Stimulated activated naive CD8-positive, alpha-beta T cell treated with anti-CD3 and anti-CD28 coated beads, Interleukin-15, Interleukin-2, amounts not matched to agents 100 ng/mL and 50 ng/mL, for 24 hours (primary cell): ENCODE measurements around the gene ISOC1.

Source experiments
- H3K27ac Mint-ChIP-seq: one replicate; pipeline ENCODE4 v1.8.0; 2021; ENCODE audit warnings: mild to moderate bottlenecking, mixed read lengths
- H3K27me3 Mint-ChIP-seq: one replicate; pipeline ENCODE4 v1.8.0; 2021; ENCODE audit warnings: mixed read lengths
- H3K36me3 Mint-ChIP-seq: one replicate; pipeline ENCODE4 v1.8.0; 2021; ENCODE audit warnings: low read depth, mixed read lengths
- H3K4me1 Mint-ChIP-seq: one replicate; pipeline ENCODE4 v1.8.0; 2021; ENCODE audit warnings: low read depth, mixed read lengths
- H3K4me3 Mint-ChIP-seq: one replicate; pipeline ENCODE4 v1.8.0; 2021; ENCODE audit warnings: mild to moderate bottlenecking, mixed read lengths
- H3K9me3 Mint-ChIP-seq: one replicate; pipeline ENCODE4 v1.8.0; 2021; ENCODE audit warnings: mixed read lengths

Gene ISOC1

DNA sequence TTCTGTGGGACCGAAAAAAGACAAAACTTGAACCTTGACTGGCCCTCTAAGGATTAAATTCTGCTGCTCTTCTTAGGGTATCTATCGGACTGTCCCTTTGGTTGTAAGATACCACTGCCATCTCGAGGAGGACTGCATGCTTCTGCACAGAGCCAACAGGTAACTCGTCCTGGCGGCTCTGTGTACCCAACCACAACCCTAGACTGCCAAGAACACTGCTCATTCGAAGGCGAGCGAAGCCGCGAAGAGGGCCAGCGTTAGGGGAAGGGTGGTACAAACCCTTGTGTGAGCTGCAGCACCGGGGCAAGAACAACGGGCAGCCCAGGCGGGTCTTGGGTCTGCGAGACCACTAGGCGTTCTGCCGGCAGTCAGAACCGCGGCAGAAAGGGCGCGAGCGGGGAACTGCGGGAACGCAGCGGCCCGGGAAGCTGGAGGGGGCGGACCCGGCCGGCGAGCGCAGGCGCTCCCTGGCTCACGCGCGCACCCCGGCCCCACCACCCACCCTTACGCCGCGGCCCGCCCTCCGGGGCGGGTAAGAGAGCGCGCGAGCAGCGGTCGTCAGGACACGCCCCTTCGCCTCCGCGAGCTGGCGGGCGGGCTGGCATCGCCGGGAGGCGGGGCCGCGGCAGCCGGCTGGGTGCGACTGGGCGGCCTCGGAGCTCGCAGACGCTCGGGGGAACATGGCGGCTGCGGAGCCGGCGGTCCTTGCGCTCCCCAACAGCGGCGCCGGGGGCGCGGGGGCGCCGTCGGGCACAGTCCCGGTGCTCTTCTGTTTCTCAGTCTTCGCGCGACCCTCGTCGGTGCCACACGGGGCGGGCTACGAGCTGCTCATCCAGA, at the start of gene ISOC1:
TSS of gene ISOC1 (plus strand) at position 663 of the 837 bp plus-strand sequence. CDS start at position 681, 18 bp downstream.
- Mint-ChIP-seq H3K4me3 (peak within 1 kb of the TSS; percentile 88), H3K4me1 (peaks cover 34% of the 10 kb centered on the region), H3K27me3 (peaks cover 17% of the 10 kb centered on the region), H3K9me3 (no peaks in the 10 kb centered on the region), H3K36me3 (no peaks in the 10 kb centered on the region), H3K27ac (peak within 1 kb of the TSS; percentile 82)

DNA sequence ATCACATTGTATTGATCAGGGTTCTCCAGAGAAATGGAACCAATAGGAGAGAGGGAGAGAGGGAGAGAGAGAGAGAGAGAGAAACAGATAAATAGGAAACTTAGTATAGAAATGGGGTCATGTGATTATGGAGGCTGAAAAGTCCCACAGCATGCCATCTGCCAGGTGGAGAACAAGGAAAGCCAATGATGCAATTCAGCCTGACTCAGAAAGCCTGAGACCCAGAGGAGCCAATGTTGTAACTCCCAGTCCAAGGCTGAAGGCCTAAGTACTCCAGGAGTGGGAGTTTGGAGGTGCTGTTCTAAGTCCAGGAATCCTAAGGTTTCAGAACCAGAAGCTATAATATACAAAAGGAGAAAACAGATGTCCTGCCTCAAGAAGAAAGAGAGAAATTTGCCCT, 48.4 kb upstream of the ISOC1 start:
- peaks cover 27% of the 10 kb centered on the region for H3K9me3 Mint-ChIP-seq

DNA sequence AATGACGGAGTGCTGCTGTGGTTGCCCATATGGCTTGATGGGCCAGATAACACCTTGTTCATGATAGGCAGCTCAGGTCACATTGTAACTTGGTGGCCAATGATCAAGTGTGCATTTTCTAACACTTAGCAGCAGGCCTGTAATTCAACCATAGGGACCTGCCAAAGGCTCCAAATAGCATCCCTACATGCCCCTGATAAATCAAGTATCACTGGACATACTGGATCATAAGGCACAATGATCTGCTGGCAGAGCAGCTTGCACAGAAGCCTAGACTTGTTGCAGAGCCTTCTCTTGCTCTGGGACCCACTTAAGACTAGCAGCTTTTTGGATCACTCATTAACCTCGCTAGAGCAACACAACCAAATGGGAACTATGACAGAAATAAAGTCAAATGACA, 46.0 kb upstream of the ISOC1 start:
- H3K4me1 Mint-ChIP-seq = no peaks in the 10 kb centered on the region
- H3K4me3 Mint-ChIP-seq = no peak overlapping the region
- H3K9me3 Mint-ChIP-seq = peaks cover 23% of the 10 kb centered on the region

More for the DNA sequence above, 48.4 kb upstream of the ISOC1 start:
- H3K4me3 Mint-ChIP-seq = no peak overlapping the region
- H3K27ac Mint-ChIP-seq = no peak overlapping the region
- no peaks in the 10 kb centered on the region for H3K36me3 Mint-ChIP-seq
- H3K4me1 Mint-ChIP-seq = no peaks in the 10 kb centered on the region
- H3K27me3 Mint-ChIP-seq = no peaks in the 10 kb centered on the region

DNA sequence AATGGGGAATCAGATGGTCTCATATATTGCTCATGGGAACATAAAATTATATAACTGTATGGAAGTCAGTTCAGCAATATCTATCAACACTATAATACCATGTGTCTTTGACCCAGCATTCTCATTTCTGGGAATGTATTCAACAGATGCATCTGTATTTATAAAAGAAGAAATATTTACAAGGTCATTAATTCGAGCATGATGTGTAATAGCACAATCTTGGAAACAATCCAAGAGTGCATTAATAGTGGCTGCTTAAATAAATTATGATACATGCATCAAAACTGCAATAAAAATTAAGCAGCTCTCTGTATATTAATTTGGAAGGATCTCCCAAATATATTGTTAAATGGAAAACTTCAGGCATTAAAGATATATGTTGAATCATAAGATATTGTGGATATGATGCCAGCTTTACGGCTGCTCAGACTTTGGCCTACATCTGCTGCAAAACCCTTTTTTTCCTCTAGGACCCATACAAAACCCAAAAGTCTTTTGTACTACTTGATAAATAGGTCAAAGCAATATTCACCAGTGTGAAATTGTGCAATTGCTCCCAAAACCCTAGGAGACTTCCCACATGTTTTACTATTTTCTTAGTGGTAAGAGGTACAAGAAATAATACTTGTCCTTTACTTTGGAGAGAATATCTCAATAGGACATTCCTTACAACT, 45.3 kb upstream of the ISOC1 start:
- H3K4me3 Mint-ChIP-seq = no peak overlapping the region
- no peaks in the 10 kb centered on the region for H3K36me3 Mint-ChIP-seq
- H3K4me1 Mint-ChIP-seq = no peaks in the 10 kb centered on the region
- peaks cover 19% of the 10 kb centered on the region for H3K9me3 Mint-ChIP-seq
- H3K27me3 Mint-ChIP-seq = no peaks in the 10 kb centered on the region
- no peak overlapping the region for H3K27ac Mint-ChIP-seq

More for the DNA sequence above, 46.0 kb upstream of the ISOC1 start:
- H3K36me3 Mint-ChIP-seq = no peaks in the 10 kb centered on the region
- no peaks in the 10 kb centered on the region for H3K27me3 Mint-ChIP-seq
- H3K27ac Mint-ChIP-seq = no peak overlapping the region

DNA sequence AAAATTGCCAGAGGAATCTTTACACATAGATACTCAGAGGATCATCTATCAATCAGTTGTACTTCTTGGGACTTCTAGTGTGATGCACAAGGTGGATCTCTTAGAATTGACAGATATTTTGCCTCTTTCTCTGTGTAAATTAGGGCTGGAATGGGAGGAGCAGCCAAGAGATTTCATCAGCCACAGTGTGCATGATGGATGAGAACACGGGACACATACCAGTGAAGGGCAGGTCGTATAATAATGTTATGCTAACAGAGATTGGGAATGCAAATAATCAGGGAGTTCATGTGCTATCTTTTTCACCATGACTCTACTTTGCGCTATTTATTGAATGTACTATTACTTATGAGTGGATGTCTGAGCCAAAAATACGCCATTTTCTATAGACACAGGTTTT, 43.3 kb upstream of the ISOC1 start:
- Mint-ChIP-seq H3K4me1 (no peaks in the 10 kb centered on the region), H3K9me3 (no peaks in the 10 kb centered on the region), H3K36me3 (no peaks in the 10 kb centered on the region), H3K27me3 (peaks cover 9% of the 10 kb centered on the region), H3K4me3 (no peak overlapping the region), H3K27ac (no peak overlapping the region)

DNA sequence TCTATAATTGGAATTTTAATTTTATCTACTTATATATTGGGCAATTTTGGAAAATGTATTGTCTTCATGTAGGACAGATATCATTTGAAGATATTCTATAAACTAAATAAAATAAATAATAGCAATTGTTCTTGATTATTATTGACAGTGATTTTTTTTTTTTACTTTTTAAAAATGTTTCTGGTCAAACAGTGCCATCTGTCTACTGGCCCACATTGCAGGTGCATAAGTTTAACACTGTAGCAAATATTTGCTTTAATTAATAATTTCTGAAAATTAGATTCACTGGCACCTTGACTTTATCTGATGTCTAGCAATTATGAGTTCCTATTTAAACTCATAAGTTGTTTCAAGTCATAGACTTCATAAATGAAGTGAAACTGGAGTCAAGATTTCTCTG, 41.1 kb upstream of the ISOC1 start:
- H3K4me1 Mint-ChIP-seq = no peaks in the 10 kb centered on the region
- H3K36me3 Mint-ChIP-seq = no peaks in the 10 kb centered on the region
- no peaks in the 10 kb centered on the region for H3K9me3 Mint-ChIP-seq
- no peak overlapping the region for H3K27ac Mint-ChIP-seq
- H3K4me3 Mint-ChIP-seq = no peak overlapping the region
- peaks cover 9% of the 10 kb centered on the region for H3K27me3 Mint-ChIP-seq

DNA sequence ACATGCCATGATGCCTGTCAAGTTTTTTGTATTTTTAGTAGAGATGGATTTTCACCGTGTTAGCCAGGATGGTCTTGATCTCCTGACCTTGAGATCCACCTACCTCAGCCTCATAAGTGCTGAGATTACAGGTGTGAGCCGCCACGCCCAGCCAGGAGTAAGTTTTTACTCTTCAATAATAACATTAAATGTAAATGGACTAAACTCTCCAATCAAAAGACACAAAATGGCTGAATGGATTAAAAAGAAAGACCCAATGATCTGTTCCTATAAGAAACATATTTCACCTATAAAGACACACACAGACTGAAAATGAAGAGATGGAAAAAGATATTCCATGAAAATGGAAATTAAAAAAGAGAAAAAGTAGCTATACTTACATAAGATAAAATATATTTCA, 37.2 kb upstream of the ISOC1 start:
- no peaks in the 10 kb centered on the region for H3K4me1 Mint-ChIP-seq
- peaks cover 11% of the 10 kb centered on the region for H3K27me3 Mint-ChIP-seq

DNA sequence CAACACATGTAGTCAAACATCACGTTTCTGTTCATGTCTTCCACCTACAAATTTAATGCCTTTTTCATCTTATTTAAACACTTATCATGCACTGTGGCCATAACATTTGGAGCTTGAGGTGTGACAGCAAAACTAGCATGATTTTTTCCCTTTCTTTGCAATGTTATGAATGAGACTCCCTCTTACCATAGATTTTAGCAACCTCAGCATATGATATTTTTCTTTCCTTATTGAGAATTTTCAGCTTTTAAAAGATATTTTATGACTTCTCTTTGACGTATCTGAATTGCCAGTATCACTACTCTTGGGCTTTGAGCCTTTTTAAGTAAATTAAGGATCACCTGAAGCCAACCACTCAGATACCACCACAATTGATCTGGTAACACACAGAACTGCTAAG, 32.7 kb upstream of the ISOC1 start:
- Mint-ChIP-seq H3K36me3 (no peaks in the 10 kb centered on the region), H3K4me3 (no peak overlapping the region), H3K27ac (no peak overlapping the region), H3K27me3 (peaks cover 8% of the 10 kb centered on the region), H3K9me3 (no peaks in the 10 kb centered on the region), H3K4me1 (no peaks in the 10 kb centered on the region)

More for the DNA sequence above, 37.2 kb upstream of the ISOC1 start:
- H3K36me3 Mint-ChIP-seq = no peaks in the 10 kb centered on the region
- H3K4me3 Mint-ChIP-seq = no peak overlapping the region
- no peaks in the 10 kb centered on the region for H3K9me3 Mint-ChIP-seq
- H3K27ac Mint-ChIP-seq = no peak overlapping the region

DNA sequence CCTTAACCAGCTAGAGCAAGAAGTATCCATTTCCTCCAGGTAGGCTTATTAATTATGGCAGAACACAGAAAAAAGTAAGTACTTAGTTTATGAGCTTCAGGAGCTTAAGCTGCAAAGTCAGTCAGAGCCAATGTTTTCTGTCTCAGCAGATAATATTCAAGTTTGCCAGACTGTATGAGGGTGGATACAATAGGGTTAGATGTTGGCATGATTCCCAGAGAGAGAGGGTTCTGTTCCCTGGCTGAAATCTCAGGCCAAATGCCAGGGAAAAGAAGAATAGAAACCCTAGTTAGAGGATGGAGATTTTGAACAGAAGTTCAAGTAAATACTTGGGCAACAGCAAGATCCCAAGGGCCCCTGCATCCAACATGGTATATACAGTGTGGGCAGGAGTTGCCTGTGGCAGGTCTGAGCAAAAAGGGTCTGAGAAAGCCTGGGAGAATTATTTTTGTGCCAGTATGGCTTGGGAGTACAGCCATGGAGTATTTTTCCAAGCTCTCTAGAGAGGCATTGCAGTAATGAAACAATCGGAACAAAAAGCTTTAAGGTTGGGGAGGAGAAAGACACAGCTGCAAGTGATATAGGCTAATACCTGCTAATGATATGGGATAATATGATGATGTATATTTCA, 31.0 kb upstream of the ISOC1 start:
- H3K4me1 Mint-ChIP-seq = no peaks in the 10 kb centered on the region

DNA sequence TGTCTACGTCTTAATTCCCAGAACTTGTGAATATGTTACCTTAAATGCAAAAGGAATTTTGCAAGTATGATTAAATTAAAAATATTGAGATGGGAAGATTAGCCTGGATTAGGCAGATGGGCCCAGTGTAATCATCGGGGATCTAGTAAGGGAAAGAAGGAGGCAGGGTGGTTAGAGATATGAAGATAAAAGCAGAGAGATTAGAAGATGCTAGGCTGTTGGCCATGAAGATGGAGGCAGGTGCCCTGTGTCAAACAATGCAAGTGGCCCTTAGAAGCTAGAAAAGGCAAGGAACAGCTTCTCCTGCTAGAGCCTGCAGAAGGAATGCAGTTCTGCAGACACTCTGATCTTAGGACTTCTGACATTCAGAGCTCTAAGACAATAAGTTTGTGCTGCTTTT, 28.8 kb upstream of the ISOC1 start:
- Mint-ChIP-seq H3K4me3 (no peak overlapping the region), H3K9me3 (no peaks in the 10 kb centered on the region), H3K36me3 (no peaks in the 10 kb centered on the region), H3K27ac (no peak overlapping the region), H3K27me3 (peaks cover 19% of the 10 kb centered on the region), H3K4me1 (no peaks in the 10 kb centered on the region)

More for the DNA sequence above, 31.0 kb upstream of the ISOC1 start:
- no peak overlapping the region for H3K4me3 Mint-ChIP-seq
- H3K36me3 Mint-ChIP-seq = no peaks in the 10 kb centered on the region
- H3K27me3 Mint-ChIP-seq = peaks cover 11% of the 10 kb centered on the region
- no peaks in the 10 kb centered on the region for H3K9me3 Mint-ChIP-seq
- no peak overlapping the region for H3K27ac Mint-ChIP-seq

DNA sequence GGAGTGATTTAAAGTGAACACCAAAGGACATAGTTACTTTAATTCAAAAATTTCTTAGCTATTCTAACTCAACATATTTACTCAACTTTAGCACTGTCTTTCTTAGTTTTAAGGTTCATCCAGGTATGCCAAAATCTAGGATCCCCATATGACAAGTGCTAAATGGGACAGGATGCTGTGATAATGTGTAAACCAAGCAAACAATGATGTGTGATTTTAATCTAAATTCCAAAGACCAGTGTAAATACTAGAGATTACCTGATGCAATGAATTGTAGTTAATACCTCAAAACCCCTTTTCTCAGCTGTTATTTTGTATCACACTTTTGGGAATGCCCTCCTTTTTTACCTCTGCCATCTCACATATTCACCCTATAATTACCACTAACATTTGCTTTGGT, 26.8 kb upstream of the ISOC1 start:
- peaks cover 21% of the 10 kb centered on the region for H3K27me3 Mint-ChIP-seq
- H3K36me3 Mint-ChIP-seq = no peaks in the 10 kb centered on the region
- H3K9me3 Mint-ChIP-seq = no peaks in the 10 kb centered on the region
- no peak overlapping the region for H3K4me3 Mint-ChIP-seq
- no peaks in the 10 kb centered on the region for H3K4me1 Mint-ChIP-seq
- no peak overlapping the region for H3K27ac Mint-ChIP-seq

DNA sequence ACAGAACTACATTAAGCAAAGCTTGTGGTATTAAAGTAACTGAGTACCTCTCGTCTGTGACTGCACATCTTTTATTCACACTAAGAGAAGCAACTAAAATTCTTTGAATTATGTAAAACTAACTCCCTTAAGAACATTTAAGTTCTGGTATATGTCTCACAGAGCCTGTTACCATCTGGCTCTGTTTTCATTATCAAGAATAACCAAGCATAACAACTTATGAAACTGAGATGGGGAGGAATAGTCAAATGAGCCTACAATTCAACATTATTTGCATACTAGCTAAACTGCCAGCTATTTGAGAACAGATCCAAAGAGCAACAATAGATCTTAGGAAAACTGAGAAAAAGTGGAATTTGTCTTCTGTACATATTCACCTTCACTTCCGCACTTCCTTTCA, 25.3 kb upstream of the ISOC1 start:
- H3K4me1 Mint-ChIP-seq = no peaks in the 10 kb centered on the region
- H3K4me3 Mint-ChIP-seq = no peak overlapping the region
- no peaks in the 10 kb centered on the region for H3K36me3 Mint-ChIP-seq
- H3K27ac Mint-ChIP-seq = no peak overlapping the region
- peaks cover 22% of the 10 kb centered on the region for H3K27me3 Mint-ChIP-seq
- no peaks in the 10 kb centered on the region for H3K9me3 Mint-ChIP-seq

DNA sequence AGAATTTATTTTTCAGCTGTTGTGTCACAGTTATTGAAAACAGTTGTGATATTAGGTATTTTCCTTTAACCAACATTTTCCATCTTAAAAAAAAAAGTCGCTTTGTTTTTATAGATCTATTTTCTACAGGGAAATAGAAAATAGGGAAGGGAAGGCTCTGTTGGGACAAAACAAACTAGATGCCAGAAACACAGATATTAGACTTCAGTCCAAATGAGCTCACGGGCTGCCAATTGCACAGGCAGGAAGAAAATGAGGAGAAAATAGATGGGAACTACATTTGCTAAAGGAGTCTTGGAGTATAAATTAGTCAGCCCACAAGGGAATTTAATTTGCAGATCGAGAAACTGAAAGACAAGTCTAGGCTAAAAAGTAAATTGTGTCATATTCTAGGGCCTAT, 21.4 kb upstream of the ISOC1 start:
- H3K27me3 Mint-ChIP-seq = peaks cover 23% of the 10 kb centered on the region
- H3K9me3 Mint-ChIP-seq = no peaks in the 10 kb centered on the region
- H3K4me1 Mint-ChIP-seq = no peaks in the 10 kb centered on the region
- no peak overlapping the region for H3K27ac Mint-ChIP-seq
- no peaks in the 10 kb centered on the region for H3K36me3 Mint-ChIP-seq
- H3K4me3 Mint-ChIP-seq = no peak overlapping the region

DNA sequence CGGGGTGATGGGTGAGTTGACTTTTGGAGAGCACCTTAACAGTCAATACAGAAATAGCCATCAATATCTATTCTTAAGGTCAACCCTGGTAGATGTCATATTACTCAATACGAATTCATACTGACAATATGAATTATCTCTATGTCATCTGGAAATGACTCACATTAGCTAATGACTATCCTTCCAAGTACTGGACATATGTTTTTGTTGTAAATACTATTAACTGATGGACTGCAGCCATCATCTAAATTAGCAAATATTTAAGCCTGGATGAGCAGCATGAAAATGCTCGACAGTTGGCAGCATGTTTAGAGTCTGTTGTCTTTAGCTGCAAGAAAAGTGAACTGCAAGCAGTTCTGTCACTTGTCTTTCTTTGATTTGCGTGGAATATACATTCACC, 19.6 kb upstream of the ISOC1 start:
- no peak overlapping the region for H3K4me3 Mint-ChIP-seq
- no peaks in the 10 kb centered on the region for H3K9me3 Mint-ChIP-seq
- no peak overlapping the region for H3K27ac Mint-ChIP-seq
- H3K36me3 Mint-ChIP-seq = no peaks in the 10 kb centered on the region
- no peaks in the 10 kb centered on the region for H3K4me1 Mint-ChIP-seq
- H3K27me3 Mint-ChIP-seq = peaks cover 12% of the 10 kb centered on the region

DNA sequence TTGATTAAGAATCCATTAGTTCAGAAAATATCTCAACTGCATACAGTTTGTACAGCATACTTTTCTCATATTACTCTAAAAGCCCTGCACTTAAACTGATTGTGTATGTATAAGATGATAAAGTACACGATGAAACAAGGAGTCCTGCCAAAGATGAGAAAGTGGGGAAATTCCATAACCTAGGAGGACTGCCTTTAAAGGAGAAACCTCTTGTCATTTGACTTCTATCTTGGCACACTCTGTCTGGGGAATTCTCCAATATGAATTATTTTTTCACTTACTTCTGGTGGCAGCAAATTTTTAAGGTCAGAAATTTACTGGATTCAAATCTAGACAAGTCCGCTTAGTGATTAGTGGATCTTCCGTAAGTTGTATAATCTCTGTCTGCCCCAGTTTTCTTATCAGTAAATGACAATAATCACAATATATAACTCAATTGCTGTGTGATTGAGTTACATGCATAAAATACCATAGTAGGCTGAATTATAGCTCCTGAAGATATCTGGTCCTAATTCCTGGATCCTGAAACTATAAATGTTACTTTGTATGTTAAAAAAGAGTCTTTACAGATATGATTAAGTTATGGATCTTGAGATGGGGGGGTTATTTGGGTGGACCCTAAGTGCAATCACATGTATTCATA, 17.0 kb upstream of the ISOC1 start:
- Mint-ChIP-seq H3K9me3 (no peaks in the 10 kb centered on the region), H3K36me3 (no peaks in the 10 kb centered on the region), H3K4me1 (no peaks in the 10 kb centered on the region), H3K27ac (no peak overlapping the region), H3K4me3 (no peak overlapping the region), H3K27me3 (peaks cover 13% of the 10 kb centered on the region)
